PC-9 (cell line): Measurements from ENCODE around the gene HOMER2. TPM values are rescaled to one million over a fixed set of nuclear protein-coding genes. Genes with fewer than 3 reads are reported as not detected.

ENCODE experiments used
- BruUV-seq: library from RNA; stranded (reverse); fragments of 400-500 nt; replicated peaks from 2 replicates; lab custom pipeline; 2021; lab: Mats Ljungman, UMichigan
- CTCF ChIA-PET: fragments of 300-600 bp; sonication (Branson Sonifier 250); formaldehyde crosslinking; loops from one replicate; lab custom pipeline; 2022; ENCODE audit warnings: antibody characterized with exemption; lab: Charles Lee
- POLR2A ChIA-PET: fragments of 300-600 bp; sonication (Branson Sonifier 250); formaldehyde crosslinking; loops from one replicate; lab custom pipeline; 2022; ENCODE audit warnings: antibody characterized with exemption; ENCODE audit not compliant: unreplicated experiment; lab: Charles Lee
- DNase-seq, 2 experiments: peaks; one replicate each; pipeline versions ENCODE4 v3.0.0 to v3.0.0-alpha.2; 2015 to 2022; ENCODE audit warnings: mixed read lengths in 1 of 2
- H2AFZ ChIP-seq: fragments of 200-600 bp; sonication (generic); 2 replicates; pipeline ENCODE4 v1.8.1; 2017; ENCODE audit warnings: antibody characterized with exemption
- H3F3A ChIP-seq: fragments of 200-600 bp; sonication (generic); 2 replicates; pipeline ENCODE4 v1.8.1; 2017; ENCODE audit warnings: antibody characterized with exemption, mild to moderate bottlenecking, low read depth; ENCODE audit not compliant: insufficient read depth
- H3K27ac ChIP-seq: fragments of 200-600 bp; sonication (generic); 2 replicates; pipeline ENCODE4 v1.6.1; 2016; ENCODE audit warnings: mixed run types
- H3K27me3 ChIP-seq: fragments of 200-600 bp; sonication (generic); 2 replicates; pipeline ENCODE4 v1.6.1; 2016; ENCODE audit warnings: low read depth, mixed run types; ENCODE audit not compliant: insufficient read depth
- H3K36me3 ChIP-seq: fragments of 200-600 bp; sonication (generic); 2 replicates; pipeline ENCODE4 v1.6.1; 2016; ENCODE audit warnings: low read depth, mixed run types
- H3K4me1 ChIP-seq: fragments of 200-600 bp; sonication (generic); replicated peaks from 2 replicates; pipeline ENCODE4 v1.6.1; 2016; ENCODE audit warnings: mixed run types; ENCODE audit not compliant: insufficient read depth
- H3K4me2 ChIP-seq: fragments of 200-600 bp; sonication (generic); 2 replicates; pipeline ENCODE4 v1.6.1; 2017; ENCODE audit warnings: mixed run types
- H3K4me3 ChIP-seq: fragments of 200-600 bp; sonication (generic); 2 replicates; pipeline ENCODE4 v1.6.1; 2016; ENCODE audit warnings: mixed run types
- H3K79me2 ChIP-seq: fragments of 200-600 bp; sonication (generic); 2 replicates; pipeline ENCODE4 v1.6.1; 2017; ENCODE audit warnings: low read depth, mixed run types
- H3K9me2 ChIP-seq: fragments of 200-600 bp; sonication (generic); 2 replicates; pipeline ENCODE4 v1.8.1; 2017; ENCODE audit warnings: mild to moderate bottlenecking; ENCODE audit not compliant: insufficient read depth
- H3K9me3 ChIP-seq: fragments of 200-600 bp; sonication (generic); 2 replicates; pipeline ENCODE4 v1.8.1; 2016; ENCODE audit warnings: low read depth; ENCODE audit not compliant: insufficient read depth
- H4K20me1 ChIP-seq: fragments of 200-600 bp; sonication (generic); 2 replicates; pipeline ENCODE4 v1.8.1; 2017; ENCODE audit not compliant: insufficient read depth
- CTCF ChIP-seq: fragments of 200-600 bp; sonication (generic); conservative IDR thresholded peaks from 2 replicates; pipeline ENCODE4 v1.6.1; 2017; ENCODE audit warnings: mixed run types, antibody characterized with exemption, mild to moderate bottlenecking, moderate library complexity
- EZH2 ChIP-seq: fragments of 200-600 bp; sonication (generic); IDR thresholded peaks from 2 replicates; pipeline ENCODE4 v1.8.0; 2017; ENCODE audit warnings: antibody characterized with exemption, low read depth
- intact Hi-C: fragments of 100-400 bp; cut with micrococcal nuclease; formaldehyde crosslinking; loops from one replicate; pipeline ENCODE4 v1.10.0; 2022; ENCODE audit not compliant: unreplicated experiment
- total RNA-seq: library from RNA; stranded (reverse); gene quantifications from 2 replicates; pipeline ENCODE4 v1.2.3, GENCODE V29; 2021

HOMER2 gene
- total RNA-seq, 1 experiment from 2014 or later, result 15.1 TPM

GRCh38 chr15:82901114-82901805 is 51.3 kb downstream of the HOMER2 start:
- TF ChIP-seq EZH2 (no peak), CTCF (no peak)
- Histone ChIP-seq H3K27ac (no peak overlapping the region), H3K9me3 (no peaks in the 10 kb centered on the region), H3K79me2 (no peaks in the 10 kb centered on the region), H3K4me2 (no peak overlapping the region), H3K4me3 (no peak overlapping the region), H2AFZ (no peak overlapping the region), H3K4me1 (no peaks in the 10 kb centered on the region), H3K9me2 (no peaks in the 10 kb centered on the region), H3K36me3 (no peaks in the 10 kb centered on the region), H4K20me1 (no peaks in the 10 kb centered on the region), H3F3A (no peaks in the 10 kb centered on the region), H3K27me3 (peaks cover 7% of the 10 kb centered on the region; the same call in 1 of the 2 replicates)
- ChIA-PET CTCF (interaction anchor here (0.6 kb wide), 1 partner anchor 1635 kb away, joined by 3 read pairs; no protein-coding TSS in a partner anchor), POLR2A (no interaction called here)
- intact Hi-C loops, result no loop called here
- no TSS peak for BruUV-seq
- DNase-seq, result no peak

- no peaks in the 10 kb centered on the region for H3K9me2 ChIP-seq
- H3K27me3 ChIP-seq, result 0 out of 2 replicates have a peak, but pooled peaks cover 4% of the 10 kb centered on the region
- no peak for DNase-seq
- H3K4me3 ChIP-seq, result no peak overlapping the region
- ChIA-PET POLR2A (no interaction called here), CTCF (no interaction called here)
- no peaks in the 10 kb centered on the region for H3K36me3 ChIP-seq
- no peaks in the 10 kb centered on the region for H4K20me1 ChIP-seq
- H3K27ac ChIP-seq, result no peak overlapping the region
- no peaks in the 10 kb centered on the region for H3K79me2 ChIP-seq
- intact Hi-C loops, result no loop called here
- no peaks in the 10 kb centered on the region for H3K4me1 ChIP-seq
- H3F3A ChIP-seq, result no peaks in the 10 kb centered on the region
- H3K9me3 ChIP-seq, result no peaks in the 10 kb centered on the region
- TF ChIP-seq CTCF, result no peak
- no peak for TF ChIP-seq EZH2
- BruUV-seq, result no TSS peak
- H2AFZ ChIP-seq, result no peak overlapping the region
- no peak overlapping the region for H3K4me2 ChIP-seq
Measured at GRCh38 chr15:82900511-82901060, 51.9 kb downstream of the HOMER2 start.

GRCh38 chr15:82898961-82899360 is 53.6 kb downstream of the HOMER2 start:
- no peaks in the 10 kb centered on the region for H3K9me3 ChIP-seq
- ChIA-PET POLR2A (no interaction called here), CTCF (interaction anchor here (0.5 kb wide), 1 partner anchor 486 kb away, joined by 20 read pairs; no protein-coding TSS in a partner anchor)
- no peaks in the 10 kb centered on the region for H4K20me1 ChIP-seq
- no TSS peak for BruUV-seq
- H3F3A ChIP-seq, result no peaks in the 10 kb centered on the region
- DNase-seq, result no peak
- 0 out of 2 replicates have a peak, but pooled peaks cover 4% of the 10 kb centered on the region for H3K27me3 ChIP-seq
- no peak overlapping the region for H3K4me3 ChIP-seq
- H3K9me2 ChIP-seq, result no peaks in the 10 kb centered on the region
- H3K79me2 ChIP-seq, result no peaks in the 10 kb centered on the region
- H3K4me1 ChIP-seq, result no peaks in the 10 kb centered on the region
- no peak overlapping the region for H3K27ac ChIP-seq
- intact Hi-C loops, result no loop called here
- no peak overlapping the region for H2AFZ ChIP-seq
- TF ChIP-seq EZH2 (no peak), CTCF (no peak)
- H3K4me2 ChIP-seq, result no peak overlapping the region
- H3K36me3 ChIP-seq, result no peaks in the 10 kb centered on the region
